Natural killer cell (primary cell): ENCODE results near the gene ANKRD49. TPM values are rescaled to one million over a fixed set of nuclear protein-coding genes. Genes with fewer than 3 reads are reported as not detected.
"Not testable (repeated sequence)": the region's sequence is repeated elsewhere in the genome, so short reads cannot be mapped to it uniquely, and the experiment has no call there.

Source experiments
- ATAC-seq, 3 donors: fragments of 150-1000 bp in 2 of 3; fragments of 200-7000 bp in 1 of 3; cut with Tn5 transposase; 1 replicate in 1 of 3; 2 replicates in 2 of 3; pipeline ENCODE4 v1.10.0; 2021; ENCODE audit warnings: mild to moderate bottlenecking in 2 of 3, moderate library complexity in 2 of 3
- DNase-seq, 2 donors: peaks; one replicate each; pipeline versions ENCODE4 v3.0.0 to v3.0.0-alpha.2; 2013 to 2021; ENCODE audit warnings: mixed read lengths in 1 of 2
- H3K27ac ChIP-seq: one replicate; pipeline ENCODE4 v1.5.1; 2013; ENCODE audit warnings: mild to moderate bottlenecking, low read length
- H3K27me3 ChIP-seq: one replicate; pipeline ENCODE4 v1.6.1; 2013; ENCODE audit warnings: low read length; ENCODE audit not compliant: control insufficient read depth, insufficient read depth
- H3K36me3 ChIP-seq: one replicate; pipeline ENCODE4 v1.6.1; 2013; ENCODE audit warnings: low read length; ENCODE audit not compliant: control insufficient read depth, insufficient read depth
- H3K4me1 ChIP-seq: one replicate; pipeline ENCODE4 v1.6.1; 2013; ENCODE audit warnings: low read length; ENCODE audit not compliant: control insufficient read depth, insufficient read depth
- H3K4me3 ChIP-seq: one replicate; pipeline ENCODE4 v1.5.1; 2013; ENCODE audit warnings: low read length
- H3K9me3 ChIP-seq: one replicate; pipeline ENCODE4 v1.6.1; 2013; ENCODE audit warnings: low read length; ENCODE audit not compliant: control insufficient read depth, insufficient read depth
- H3K27ac Mint-ChIP-seq, 2 donors: one replicate each; pipeline ENCODE4 v1.8.0; 2022; ENCODE audit warnings: mild to moderate bottlenecking in 2 of 2, mixed read lengths in 2 of 2, moderate library complexity in 1 of 2
- H3K27me3 Mint-ChIP-seq, 2 donors: one replicate each; pipeline ENCODE4 v1.8.0; 2022; ENCODE audit warnings: low read depth in 2 of 2, mixed read lengths in 2 of 2
- H3K36me3 Mint-ChIP-seq: one replicate; pipeline ENCODE4 v1.8.0; 2022; ENCODE audit warnings: mixed read lengths
- H3K4me1 Mint-ChIP-seq, 2 donors: one replicate each; pipeline ENCODE4 v1.8.0; 2022; ENCODE audit warnings: mixed read lengths in 2 of 2
- H3K4me3 Mint-ChIP-seq: one replicate; pipeline ENCODE4 v1.8.0; 2022; ENCODE audit warnings: mild to moderate bottlenecking, moderate library complexity, mixed read lengths
- H3K9me3 Mint-ChIP-seq, 2 donors: one replicate each; pipeline ENCODE4 v1.8.0; 2022; ENCODE audit warnings: mixed read lengths in 2 of 2
- WGBS: methylation state at CpG from one replicate; pipeline ENCODE4 v1.1.7; 2013; ENCODE audit warnings: missing lambda C conversion rate; ENCODE audit not compliant: insufficient coverage; 5-methylcytosine and 5-hydroxymethylcytosine counted together
- intact Hi-C: fragments of 100-400 bp; cut with micrococcal nuclease; formaldehyde crosslinking; loops from one replicate; pipeline ENCODE4 v1.14.2; 2022
- total RNA-seq, 4 donors: library from RNA; stranded (reverse); fragments of 120-200 nt in 1 of 4; gene quantifications; one replicate each; pipeline versions ENCODE4 v1.2.3 to v1.2.4, GENCODE V29; 2013 to 2022
- TF ChIP-seq, protein P1 (sequence below): fragments of 200-600 bp; IDR thresholded peaks from one replicate; pipeline ENCODE4 v1.8.0; 2022; ENCODE audit warnings: antibody characterized with exemption

Gene ANKRD49
- total RNA-seq, 3 donors from 2014 or later (not counting 1 experiment from before 2014, with no cell fraction given): 47.7 to 55.6 (median 52.6) TPM

DNA sequence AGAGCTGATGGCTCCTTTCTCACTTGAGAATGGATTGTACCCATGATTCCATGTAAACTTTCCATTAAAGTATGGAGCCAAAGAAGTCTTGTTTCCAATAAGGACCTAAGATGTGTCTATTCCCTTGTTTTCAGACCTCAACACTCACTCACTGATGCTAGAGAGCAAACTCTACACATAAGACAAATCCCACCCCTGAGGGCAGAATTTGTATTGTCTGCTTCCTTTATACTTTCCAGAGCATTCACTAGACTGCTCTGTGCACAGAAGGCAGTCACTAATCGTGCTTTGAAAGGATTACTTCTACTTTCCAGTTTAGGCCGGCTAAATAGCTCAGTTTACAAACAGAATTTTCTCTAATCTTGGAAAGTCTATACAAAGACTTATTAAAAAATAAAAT, 6.4 kb downstream of the ANKRD49 start:
- TF ChIP-seq, protein P1, sequence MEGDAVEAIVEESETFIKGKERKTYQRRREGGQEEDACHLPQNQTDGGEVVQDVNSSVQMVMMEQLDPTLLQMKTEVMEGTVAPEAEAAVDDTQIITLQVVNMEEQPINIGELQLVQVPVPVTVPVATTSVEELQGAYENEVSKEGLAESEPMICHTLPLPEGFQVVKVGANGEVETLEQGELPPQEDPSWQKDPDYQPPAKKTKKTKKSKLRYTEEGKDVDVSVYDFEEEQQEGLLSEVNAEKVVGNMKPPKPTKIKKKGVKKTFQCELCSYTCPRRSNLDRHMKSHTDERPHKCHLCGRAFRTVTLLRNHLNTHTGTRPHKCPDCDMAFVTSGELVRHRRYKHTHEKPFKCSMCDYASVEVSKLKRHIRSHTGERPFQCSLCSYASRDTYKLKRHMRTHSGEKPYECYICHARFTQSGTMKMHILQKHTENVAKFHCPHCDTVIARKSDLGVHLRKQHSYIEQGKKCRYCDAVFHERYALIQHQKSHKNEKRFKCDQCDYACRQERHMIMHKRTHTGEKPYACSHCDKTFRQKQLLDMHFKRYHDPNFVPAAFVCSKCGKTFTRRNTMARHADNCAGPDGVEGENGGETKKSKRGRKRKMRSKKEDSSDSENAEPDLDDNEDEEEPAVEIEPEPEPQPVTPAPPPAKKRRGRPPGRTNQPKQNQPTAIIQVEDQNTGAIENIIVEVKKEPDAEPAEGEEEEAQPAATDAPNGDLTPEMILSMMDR: no peak
- no peak overlapping the region for H3K4me3 ChIP-seq
- Mint-ChIP-seq H3K27me3 (no peaks in the 10 kb centered on the region), H3K36me3 (peaks cover 5% of the 10 kb centered on the region), H3K27ac (peak overlapping the region in 1 of 2 donors; percentile 58), H3K9me3 (no peaks in the 10 kb centered on the region), H3K4me1 (peaks cover 5% of the 10 kb centered on the region in 2 donors), H3K4me3 (no peak overlapping the region)
- 96% methylated on average over 2 of the region's 2 CpGs for WGBS
- peaks cover 54% of the 10 kb centered on the region for H3K36me3 ChIP-seq
- DNase-seq (no peak), ATAC-seq (no peak)
- intact Hi-C loops: loop anchor here (10.0 kb wide), 3 partner anchors 325 to 1265 kb away; no protein-coding TSS in a partner anchor
- no peak overlapping the region for H3K27ac ChIP-seq
- H3K27me3 ChIP-seq: no peaks in the 10 kb centered on the region
- H3K4me1 ChIP-seq: no peaks in the 10 kb centered on the region
- H3K9me3 ChIP-seq: no peaks in the 10 kb centered on the region

DNA sequence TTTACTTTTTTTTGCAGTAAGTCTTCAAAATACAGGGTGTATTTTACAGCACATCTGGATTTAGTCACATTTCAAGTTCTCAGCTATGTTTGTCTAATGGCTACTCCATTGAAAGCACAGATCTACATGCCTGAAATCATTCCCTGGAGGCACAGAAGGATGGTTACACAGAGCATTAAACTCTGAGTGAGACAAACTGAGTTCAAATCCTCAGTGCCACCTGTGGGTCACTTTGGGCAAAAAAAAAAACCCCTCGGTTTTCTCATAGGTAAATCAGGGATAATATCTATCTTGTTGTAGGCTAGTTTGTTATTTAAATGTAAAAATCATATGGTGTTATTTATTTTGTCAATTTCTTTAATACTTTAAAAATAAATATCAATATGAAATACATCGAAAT, 7.7 kb downstream of the ANKRD49 start:
- intact Hi-C loops: loop anchor here (10.0 kb wide), 3 partner anchors 327 to 1267 kb away; no protein-coding TSS in a partner anchor
- H3K9me3 Mint-ChIP-seq: no peaks in the 10 kb centered on the region
- H3K4me3 ChIP-seq: no peak overlapping the region
- no peak overlapping the region for H3K4me3 Mint-ChIP-seq
- no peaks in the 10 kb centered on the region for H3K27me3 Mint-ChIP-seq
- no peak for DNase-seq
- no peaks in the 10 kb centered on the region for H3K4me1 ChIP-seq
- TF ChIP-seq, protein P1: no peak
- no peak overlapping the region for H3K27ac ChIP-seq
- H3K27me3 ChIP-seq: no peaks in the 10 kb centered on the region
- WGBS: no CpG with 5 or more reads among the region's 2 CpGs
- no peak overlapping the region for H3K27ac Mint-ChIP-seq
- H3K36me3 ChIP-seq: peaks cover 52% of the 10 kb centered on the region
- H3K9me3 ChIP-seq: no peaks in the 10 kb centered on the region
- no peak for ATAC-seq
- peaks cover 5% of the 10 kb centered on the region for H3K36me3 Mint-ChIP-seq
- H3K4me1 Mint-ChIP-seq: no peaks in the 10 kb centered on the region

DNA sequence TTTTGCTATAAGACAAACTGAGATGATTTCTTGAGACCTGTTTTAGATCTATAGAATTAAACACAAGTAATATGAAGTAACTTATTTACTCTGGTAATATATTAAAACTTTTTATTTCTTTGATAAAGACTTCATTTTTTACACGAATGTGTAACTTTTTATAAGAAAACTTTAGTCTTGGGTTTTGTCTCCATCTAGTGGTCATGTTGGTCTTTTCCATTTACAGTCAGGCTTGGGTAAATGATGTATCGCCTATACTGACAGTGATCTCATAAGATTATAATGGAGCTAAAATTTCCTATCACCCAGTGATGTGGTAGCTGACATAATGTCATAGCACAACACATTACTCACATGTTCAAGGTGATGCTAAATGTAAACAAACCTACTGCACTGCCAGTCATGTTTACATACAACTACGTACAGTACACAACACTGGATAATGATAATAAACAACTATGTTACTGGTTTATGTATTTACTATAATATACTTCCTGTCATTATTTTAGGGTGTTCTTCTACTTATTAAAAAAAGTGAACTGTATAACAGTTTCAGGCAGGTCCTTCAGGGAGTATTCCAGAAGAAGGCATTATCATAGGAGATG, 11.0 kb downstream of the ANKRD49 start:
- WGBS: 29% methylated on average over 1 of the region's 3 CpGs
- no peak overlapping the region for H3K27ac ChIP-seq
- H3K27ac Mint-ChIP-seq: no peak overlapping the region

DNA sequence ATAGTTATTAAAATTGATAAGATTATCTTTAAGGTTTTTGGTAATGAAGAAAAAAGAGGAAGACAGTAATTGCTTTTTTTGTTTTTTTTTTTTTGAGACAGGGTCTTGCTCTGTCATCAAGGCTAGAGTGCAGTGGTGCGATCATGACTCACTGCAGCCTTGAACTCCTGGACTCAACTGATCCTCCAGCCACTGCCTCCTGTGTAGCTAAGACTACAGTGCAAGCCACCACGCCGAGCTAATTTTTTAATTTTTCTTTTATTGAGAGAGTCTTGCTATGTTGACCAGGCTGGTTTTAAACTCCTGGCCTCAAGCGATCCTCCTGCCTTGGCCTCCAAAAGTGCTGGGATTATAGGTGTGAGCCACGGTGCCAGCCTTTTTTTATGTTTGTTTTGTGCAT, 12.7 kb downstream of the ANKRD49 start:
- not testable (repeated sequence) for H3K36me3 ChIP-seq, H3K9me3 Mint-ChIP-seq, H3K27ac ChIP-seq, H3K27me3 Mint-ChIP-seq, H3K9me3 ChIP-seq, H3K4me3 ChIP-seq, H3K4me1 Mint-ChIP-seq, DNase-seq, H3K4me1 ChIP-seq, H3K27ac Mint-ChIP-seq, H3K27me3 ChIP-seq, H3K4me3 Mint-ChIP-seq, H3K36me3 Mint-ChIP-seq, ATAC-seq
- 91% methylated on average over 4 of the region's 5 CpGs for WGBS
- intact Hi-C loops: loop anchor here (10.0 kb wide), 3 partner anchors 332 to 1272 kb away; no protein-coding TSS in a partner anchor

More for the DNA sequence above, 11.0 kb downstream of the ANKRD49 start:
- Mint-ChIP-seq H3K36me3 (peaks cover 5% of the 10 kb centered on the region), H3K27me3 (no peaks in the 10 kb centered on the region), H3K9me3 (no peaks in the 10 kb centered on the region), H3K4me1 (no peaks in the 10 kb centered on the region), H3K4me3 (no peak overlapping the region)
- TF ChIP-seq, protein P1: peak; percentile 98
- H3K4me3 ChIP-seq: no peak overlapping the region
- ATAC-seq: peak; percentile 65 to 68 (median 68)
- no peaks in the 10 kb centered on the region for H3K27me3 ChIP-seq
- intact Hi-C loops: loop anchor here (1.0 to 10.0 kb wide), 5 partner anchors 179 to 1270 kb away; no protein-coding TSS in a partner anchor
- peak in 1 of 2 donors; percentile 77 for DNase-seq
- no peaks in the 10 kb centered on the region for H3K4me1 ChIP-seq
- H3K9me3 ChIP-seq: no peaks in the 10 kb centered on the region
- peaks cover 20% of the 10 kb centered on the region for H3K36me3 ChIP-seq
